Memory B cell (primary cell): ENCODE data around the gene TGFB2.

Experiments
- ATAC-seq: fragments of 150-1000 bp; cut with Tn5 transposase; 2 replicates; pipeline ENCODE4 v1.10.0; 2021; ENCODE audit warnings: low read depth, mild to moderate bottlenecking, moderate library complexity
- DNase-seq, 2 donors: peaks; one replicate each; pipeline ENCODE4 v3.0.0; 2022; ENCODE audit warnings: low spot score in 2 of 2
- H3K27ac Mint-ChIP-seq: one replicate; pipeline ENCODE4 v1.8.0; 2022; ENCODE audit warnings: mild to moderate bottlenecking, moderate library complexity, mixed read lengths
- H3K27me3 Mint-ChIP-seq: one replicate; pipeline ENCODE4 v1.8.0; 2022; ENCODE audit warnings: mixed read lengths
- H3K36me3 Mint-ChIP-seq: one replicate; pipeline ENCODE4 v1.8.0; 2022; ENCODE audit warnings: mild to moderate bottlenecking, mixed read lengths
- H3K4me1 Mint-ChIP-seq: one replicate; pipeline ENCODE4 v1.8.0; 2022; ENCODE audit warnings: mixed read lengths
- H3K4me3 Mint-ChIP-seq: one replicate; pipeline ENCODE4 v1.8.0; 2022; ENCODE audit warnings: mild to moderate bottlenecking, moderate library complexity, mixed read lengths
- H3K9me3 Mint-ChIP-seq: one replicate; pipeline ENCODE4 v1.8.0; 2022; ENCODE audit warnings: mixed read lengths

TGFB2 gene

GRCh38 chr1:218485241-218485928 is 140.2 kb downstream of the TGFB2 start:
- no peak overlapping the region for H3K4me3 Mint-ChIP-seq
- H3K4me1 Mint-ChIP-seq: peaks cover 2% of the 10 kb centered on the region
- no peaks in the 10 kb centered on the region for H3K9me3 Mint-ChIP-seq
- ATAC-seq (no peak), DNase-seq (no peak)
- H3K27ac Mint-ChIP-seq: no peak overlapping the region
- no peaks in the 10 kb centered on the region for H3K36me3 Mint-ChIP-seq
- peaks cover 3% of the 10 kb centered on the region for H3K27me3 Mint-ChIP-seq

GRCh38 chr1:218488531-218488930 is 143.4 kb downstream of the TGFB2 start:
- no peak for DNase-seq
- H3K27me3 Mint-ChIP-seq: peaks cover 5% of the 10 kb centered on the region
- H3K4me1 Mint-ChIP-seq: peaks cover 2% of the 10 kb centered on the region
- no peaks in the 10 kb centered on the region for H3K36me3 Mint-ChIP-seq
- no peak overlapping the region for H3K27ac Mint-ChIP-seq
- no peaks in the 10 kb centered on the region for H3K9me3 Mint-ChIP-seq
- H3K4me3 Mint-ChIP-seq: no peak overlapping the region
- no peak for ATAC-seq

GRCh38 chr1:218488986-218489385 is 143.8 kb downstream of the TGFB2 start:
- Mint-ChIP-seq H3K9me3 (no peaks in the 10 kb centered on the region), H3K4me1 (peaks cover 2% of the 10 kb centered on the region), H3K4me3 (no peak overlapping the region), H3K27ac (no peak overlapping the region), H3K27me3 (peaks cover 5% of the 10 kb centered on the region), H3K36me3 (no peaks in the 10 kb centered on the region)
- DNase-seq (no peak), ATAC-seq (no peak)

- H3K4me1 Mint-ChIP-seq: peaks cover 2% of the 10 kb centered on the region
- H3K27me3 Mint-ChIP-seq: peaks cover 5% of the 10 kb centered on the region
- ATAC-seq (no peak), DNase-seq (no peak)
- H3K9me3 Mint-ChIP-seq: no peaks in the 10 kb centered on the region
- no peak overlapping the region for H3K4me3 Mint-ChIP-seq
- H3K27ac Mint-ChIP-seq: no peak overlapping the region
- H3K36me3 Mint-ChIP-seq: no peaks in the 10 kb centered on the region
Observed at GRCh38 chr1:218490406-218490922, 145.3 kb downstream of the TGFB2 start.

GRCh38 chr1:218492874-218493273 is 147.7 kb downstream of the TGFB2 start:
- no peak for ATAC-seq
- peaks cover 2% of the 10 kb centered on the region for H3K27me3 Mint-ChIP-seq
- no peaks in the 10 kb centered on the region for H3K4me1 Mint-ChIP-seq
- no peak for DNase-seq
- no peaks in the 10 kb centered on the region for H3K36me3 Mint-ChIP-seq
- no peak overlapping the region for H3K4me3 Mint-ChIP-seq
- no peaks in the 10 kb centered on the region for H3K9me3 Mint-ChIP-seq
- no peak overlapping the region for H3K27ac Mint-ChIP-seq

GRCh38 chr1:218493986-218494385 is 148.8 kb downstream of the TGFB2 start:
- no peaks in the 10 kb centered on the region for H3K36me3 Mint-ChIP-seq
- no peaks in the 10 kb centered on the region for H3K9me3 Mint-ChIP-seq
- H3K4me1 Mint-ChIP-seq: peaks cover 2% of the 10 kb centered on the region
- no peak for ATAC-seq
- DNase-seq: no peak
- no peak overlapping the region for H3K27ac Mint-ChIP-seq
- H3K4me3 Mint-ChIP-seq: no peak overlapping the region
- peaks cover 2% of the 10 kb centered on the region for H3K27me3 Mint-ChIP-seq
